Measurements from ENCODE around the gene PCNP. TPM values are rescaled to one million over a fixed set of nuclear protein-coding genes. Genes with fewer than 3 reads are reported as not detected.

The PCNP gene
- total and polyA plus RNA-seq, 2 donors (not counting 1 experiment from before 2014, with no cell fraction given), result 39.1 to 156 TPM

GRCh38 chr3:101637451-101637850 is 63.5 kb downstream of the PCNP start:
- no peak overlapping the region for H3K4me2 ChIP-seq (replicated peaks; ENCODE audit: low read depth, low read length, poor library complexity, severe bottlenecking)
- H3K27ac ChIP-seq (ENCODE audit: low read length in 2 of 2), result no peak overlapping the region

GRCh38 chr3:101638261-101638745 is 64.3 kb downstream of the PCNP start:
- no peaks in the 10 kb centered on the region for H3K79me2 ChIP-seq (ENCODE audit: control insufficient read depth, insufficient read depth, low read length)
- H3K4me3 ChIP-seq (ENCODE audit: control extremely low read depth in 1 of 5, extremely low read depth in 1 of 5, insufficient read depth in 1 of 5, low read depth in 2 of 5, low read length in 4 of 5), result no peak overlapping the region
- H3K9me3 ChIP-seq (ENCODE audit: control extremely low read depth in 1 of 3, control insufficient read depth in 2 of 3, insufficient read depth in 1 of 3, low read length in 2 of 3), result no peaks in the 10 kb centered on the region
- no peak overlapping the region for H3K9ac ChIP-seq (ENCODE audit: low read length)
- DNase-seq (no peak), ATAC-seq (ENCODE audit: low read depth) (no peak)
- no peak overlapping the region for H3K27ac Mint-ChIP-seq
- H3K27me3 Mint-ChIP-seq, result no peaks in the 10 kb centered on the region
- H3K4me2 ChIP-seq (replicated peaks; ENCODE audit: low read depth, low read length, poor library complexity, severe bottlenecking), result no peak overlapping the region
- no peak overlapping the region for H3K4me3 Mint-ChIP-seq
- H3K27me3 ChIP-seq (replicated peaks in 1 of 4; ENCODE audit: control extremely low read depth in 1 of 4, control insufficient read depth in 3 of 4, insufficient read depth in 4 of 4, low read length in 3 of 4), result no peaks in the 10 kb centered on the region
- CTCF ChIA-PET, result no interaction called here
- no peak overlapping the region for H2AFZ ChIP-seq (ENCODE audit: insufficient read depth, low read depth, low read length, poor library complexity, severe bottlenecking)
- H3K9me3 Mint-ChIP-seq (ENCODE audit: insufficient read depth), result no peaks in the 10 kb centered on the region
- no peak for TF ChIP-seq EZH2 (IDR thresholded peaks at IDR 0.05; ENCODE audit: borderline replicate concordance, insufficient read depth, low read depth, low read length, poor library complexity, severe bottlenecking)
- no peak for TF ChIP-seq CTCF (IDR thresholded peaks at IDR 0.05)
- 85% methylated on average over 2 of the region's 10 CpGs for WGBS (ENCODE audit: insufficient coverage)
- POLR2A ChIA-PET, result no interaction called here
- intact Hi-C loops (cut with micrococcal nuclease), result loop anchor here (5.0 kb wide), 1 partner anchor 566 kb away; no protein-coding TSS in a partner anchor
- H3K27ac ChIP-seq (ENCODE audit: low read length in 2 of 2), result no peak overlapping the region
- H3K36me3 ChIP-seq (replicated peaks in 1 of 2; ENCODE audit: control extremely low read depth in 1 of 2, control insufficient read depth in 1 of 2, extremely low read depth in 1 of 2, insufficient read depth in 2 of 2, low read length in 1 of 2), result no peaks in the 10 kb centered on the region
- peaks cover 3% of the 10 kb centered on the region for H3K4me1 Mint-ChIP-seq
- H3K4me1 ChIP-seq (ENCODE audit: control insufficient read depth in 2 of 2, insufficient read depth in 2 of 2, low read length in 2 of 2), result peaks cover 4 to 7% of the 10 kb centered on the region in 2 donors
- no peaks in the 10 kb centered on the region for H4K20me1 ChIP-seq (ENCODE audit: control insufficient read depth, insufficient read depth, low read length, poor library complexity, severe bottlenecking)

More at GRCh38 chr3:101637451-101637850, 63.5 kb downstream of the PCNP start:
- Mint-ChIP-seq H3K9me3 (ENCODE audit: insufficient read depth) (no peaks in the 10 kb centered on the region), H3K27ac (no peak overlapping the region), H3K4me3 (no peak overlapping the region), H3K4me1 (peaks cover 3% of the 10 kb centered on the region), H3K27me3 (no peaks in the 10 kb centered on the region)
- ChIA-PET CTCF (interaction anchor here (0.6 to 1.0 kb wide), 2 partner anchors 18 to 175 kb away, joined by 3 to 4 read pairs; no protein-coding TSS in a partner anchor), POLR2A (no interaction called here)
- intact Hi-C loops (cut with micrococcal nuclease), result loop anchor here (5.0 kb wide), 1 partner anchor 565 kb away; no protein-coding TSS in a partner anchor
- 97% methylated on average over 10 of the region's 10 CpGs for WGBS (ENCODE audit: insufficient coverage)
- Histone ChIP-seq H3K9me3 (ENCODE audit: control extremely low read depth in 1 of 3, control insufficient read depth in 2 of 3, insufficient read depth in 1 of 3, low read length in 2 of 3) (no peaks in the 10 kb centered on the region), H3K36me3 (replicated peaks in 1 of 2; ENCODE audit: control extremely low read depth in 1 of 2, control insufficient read depth in 1 of 2, extremely low read depth in 1 of 2, insufficient read depth in 2 of 2, low read length in 1 of 2) (no peaks in the 10 kb centered on the region), H3K79me2 (ENCODE audit: control insufficient read depth, insufficient read depth, low read length) (no peaks in the 10 kb centered on the region), H3K9ac (ENCODE audit: low read length) (no peak overlapping the region), H3K4me3 (ENCODE audit: control extremely low read depth in 1 of 5, extremely low read depth in 1 of 5, insufficient read depth in 1 of 5, low read depth in 2 of 5, low read length in 4 of 5) (no peak overlapping the region), H4K20me1 (ENCODE audit: control insufficient read depth, insufficient read depth, low read length, poor library complexity, severe bottlenecking) (no peaks in the 10 kb centered on the region), H2AFZ (ENCODE audit: insufficient read depth, low read depth, low read length, poor library complexity, severe bottlenecking) (no peak overlapping the region), H3K27me3 (replicated peaks in 1 of 4; ENCODE audit: control extremely low read depth in 1 of 4, control insufficient read depth in 3 of 4, insufficient read depth in 4 of 4, low read length in 3 of 4) (no peaks in the 10 kb centered on the region), H3K4me1 (ENCODE audit: control insufficient read depth in 2 of 2, insufficient read depth in 2 of 2, low read length in 2 of 2) (peaks cover 4 to 7% of the 10 kb centered on the region in 2 donors)
- no peak for TF ChIP-seq CTCF (IDR thresholded peaks at IDR 0.05)
- ATAC-seq (ENCODE audit: low read depth) (no peak), DNase-seq (no peak)
